HG02763 (cell line): ENCODE results near the gene SUMO3.

ENCODE experiments used
- ATAC-seq: cut with Tn5 transposase; IDR thresholded peaks from one replicate; pipeline ENCODE4 v1.9.1; 2021; ENCODE audit warnings: mild to moderate bottlenecking, moderate library complexity; ENCODE audit not compliant: unreplicated experiment

The SUMO3 gene

DNA sequence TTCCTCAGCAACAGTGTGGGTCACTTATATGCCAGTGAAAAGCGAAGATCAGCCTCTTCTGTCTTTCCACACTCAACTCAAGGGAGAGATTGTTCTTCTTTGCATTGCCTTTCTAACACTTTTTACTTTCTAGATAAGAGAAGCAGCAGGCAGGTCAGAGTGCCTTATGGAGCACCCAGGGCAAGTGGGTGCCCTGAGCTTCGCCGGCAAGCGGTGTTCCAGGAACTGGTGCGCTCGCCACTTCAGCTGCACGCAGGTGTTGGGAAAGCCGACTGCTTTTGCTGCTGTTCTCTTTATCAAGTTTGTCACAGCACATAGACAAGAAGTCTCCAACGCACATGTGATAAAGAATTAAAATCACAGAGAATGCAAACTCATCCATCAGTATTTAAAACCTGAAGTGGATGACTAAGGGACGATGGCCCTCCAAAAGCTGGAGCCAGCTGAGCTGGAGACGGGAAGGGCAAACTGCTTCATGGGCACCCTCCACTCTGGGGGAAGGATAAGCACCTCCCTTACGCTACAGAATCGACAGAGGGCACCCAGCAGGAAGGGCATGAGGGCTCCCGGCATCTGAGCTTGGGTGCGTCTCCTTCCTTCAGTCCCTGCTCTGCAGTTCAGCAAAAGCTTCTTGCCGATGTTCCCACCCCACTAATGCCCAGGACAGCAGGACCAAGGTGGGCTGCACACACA is 36.9 kb downstream of the SUMO3 start:
- ATAC-seq = no peak

- ATAC-seq = no peak
Measured at GRCh38 chr21:44780137-44780502, 37.7 kb downstream of the SUMO3 start.

DNA sequence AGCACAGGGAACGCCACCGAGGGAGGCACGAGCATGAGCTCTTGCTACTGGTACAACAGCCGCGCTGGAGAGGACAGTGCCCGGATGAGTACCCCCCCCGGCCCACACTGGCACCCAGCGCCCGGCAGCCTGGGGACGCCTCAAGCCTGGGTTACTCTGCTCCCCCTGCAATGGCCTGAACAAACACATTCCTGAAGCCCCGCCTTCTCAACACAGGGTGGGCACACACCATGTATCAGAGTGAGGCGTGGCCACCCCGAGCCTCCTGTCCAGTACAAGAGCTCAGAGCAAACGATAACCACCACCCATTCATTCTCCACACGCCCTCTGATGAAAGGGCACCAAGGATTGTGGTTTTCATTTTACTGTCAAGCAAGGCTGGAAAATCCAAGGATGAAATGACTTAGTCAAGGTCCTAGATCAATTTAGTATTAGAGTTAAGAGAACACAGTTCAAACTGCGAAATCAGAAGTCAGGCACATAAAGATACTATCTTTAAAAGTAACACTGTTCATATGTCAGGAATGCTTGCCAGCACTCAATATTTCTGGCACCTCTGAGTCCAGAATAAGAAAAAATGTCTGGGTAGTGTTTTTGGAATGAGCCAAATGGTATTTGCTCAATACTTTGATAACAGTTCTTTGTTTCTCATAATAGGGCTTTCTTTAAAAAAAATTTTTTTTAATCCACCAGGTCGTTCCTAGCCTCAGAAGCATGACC is 38.3 kb downstream of the SUMO3 start:
- no peak for ATAC-seq

DNA sequence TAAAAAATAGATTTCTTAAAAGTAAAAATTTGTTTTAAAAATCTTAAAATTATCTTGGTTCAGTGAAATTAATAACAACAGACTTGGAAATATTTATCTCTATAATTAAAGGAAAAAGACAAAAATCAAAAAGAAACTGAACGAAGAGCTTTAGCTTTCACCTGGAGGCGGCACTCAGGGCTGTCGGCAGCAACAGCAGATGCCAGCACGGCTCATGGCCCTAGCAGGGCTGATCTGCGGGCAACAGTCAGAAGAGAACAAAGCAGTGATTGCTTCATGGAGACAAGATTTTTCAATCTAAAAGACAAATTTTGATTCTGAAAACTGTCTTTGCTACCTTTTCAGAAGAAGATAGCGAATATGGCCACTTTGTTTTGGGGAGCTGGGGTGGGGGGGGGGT is 38.9 kb downstream of the SUMO3 start:
- ATAC-seq = no peak

DNA sequence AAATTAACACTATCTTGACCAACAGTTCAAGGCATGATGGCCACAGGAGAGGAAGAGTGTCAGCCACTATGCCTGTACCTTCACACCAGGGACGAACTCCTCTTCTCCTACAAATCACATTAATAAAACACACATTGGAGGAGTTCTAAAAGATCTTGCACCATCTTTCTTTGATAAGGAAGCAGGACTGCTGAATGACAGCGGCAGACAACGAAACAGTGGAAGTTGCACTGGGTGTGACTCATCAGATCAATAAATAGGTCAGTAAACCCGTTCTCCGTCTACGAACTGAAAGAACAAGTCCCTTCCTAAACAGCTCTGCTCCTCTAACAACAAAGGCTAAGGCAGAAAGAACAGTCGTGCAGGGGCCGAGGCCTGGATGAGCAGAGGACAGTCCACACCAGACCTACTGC is 39.4 kb downstream of the SUMO3 start:
- ATAC-seq = no peak

DNA sequence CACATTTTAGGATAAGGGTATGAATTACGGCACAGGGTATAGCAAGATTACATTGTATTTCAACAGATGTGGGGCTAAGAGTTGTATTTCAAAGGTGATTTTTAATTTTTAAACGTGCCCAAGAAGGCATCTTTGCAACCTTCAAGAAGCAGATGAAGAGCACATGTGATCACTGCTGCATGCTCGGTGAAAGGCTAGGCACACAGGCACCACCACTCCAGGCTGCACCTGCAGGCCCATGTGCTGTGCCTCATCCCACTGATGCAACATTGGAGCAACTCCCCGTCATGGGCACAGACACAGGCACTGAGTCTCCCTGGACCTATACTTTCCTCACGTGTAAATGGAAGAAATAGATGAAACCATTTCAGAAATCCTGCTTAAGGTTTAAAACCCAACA is 39.8 kb downstream of the SUMO3 start:
- ATAC-seq = no peak

DNA sequence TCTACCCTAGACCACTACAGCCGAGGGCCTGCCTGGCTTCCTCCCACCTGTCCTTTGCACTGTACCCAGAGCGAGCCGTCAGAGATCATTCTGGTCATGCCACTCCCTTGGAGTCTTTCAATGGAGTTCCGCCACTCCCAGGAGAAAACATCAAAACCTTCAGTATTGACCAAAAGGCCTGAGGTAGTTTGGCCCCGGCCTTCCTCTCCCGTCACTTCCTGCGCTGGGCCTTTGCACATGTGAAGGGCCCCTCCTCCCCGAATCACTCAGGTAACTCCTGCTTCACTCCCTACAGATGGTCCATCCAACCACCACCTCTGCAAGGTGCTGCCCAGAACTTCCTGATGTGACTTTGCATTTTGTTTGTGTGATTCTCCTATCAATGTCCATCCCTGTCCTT is 42.9 kb downstream of the SUMO3 start:
- ATAC-seq = no peak

- ATAC-seq = no peak
Measured at GRCh38 chr21:44773291-44773932, 44.5 kb downstream of the SUMO3 start.

DNA sequence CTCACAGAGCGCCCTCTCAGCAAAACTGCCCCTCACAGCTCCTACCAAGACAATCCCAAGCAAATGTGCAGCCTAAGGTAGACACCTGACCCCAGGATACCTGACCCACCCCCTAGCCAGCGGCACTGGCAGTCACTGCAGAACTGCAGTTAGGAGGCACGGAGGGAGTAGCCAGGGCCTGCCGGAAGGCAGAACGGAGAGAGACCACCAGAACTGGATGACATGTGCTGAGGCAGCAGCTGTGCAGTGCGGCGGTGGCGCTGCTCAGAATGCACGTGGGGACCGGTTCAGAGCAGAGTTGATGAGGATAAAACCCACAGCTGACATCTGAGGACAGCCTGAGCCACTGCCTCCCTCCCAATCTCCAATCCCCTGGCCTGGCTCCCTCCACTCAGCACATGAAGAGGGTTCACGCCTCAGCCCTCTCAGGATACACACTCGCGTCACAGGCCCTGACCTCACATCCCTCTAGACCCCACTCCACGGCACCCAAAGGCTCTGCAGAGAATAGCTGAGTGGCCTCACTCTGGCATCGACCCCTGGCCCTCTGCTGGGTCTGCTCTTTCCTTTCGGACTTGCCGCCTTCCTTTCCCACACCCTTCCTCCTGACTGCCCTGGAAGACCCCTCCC is 45.9 kb downstream of the SUMO3 start:
- ATAC-seq = no peak

GRCh38 chr21:44767834-44768831 is 49.7 kb downstream of the SUMO3 start:
- ATAC-seq = no peak

GRCh38 chr21:44766818-44767354 is 51.0 kb downstream of the SUMO3 start:
- ATAC-seq = no peak

- ATAC-seq = no peak
Measured at GRCh38 chr21:44766014-44766817, 51.6 kb downstream of the SUMO3 start.

GRCh38 chr21:44765231-44766013 is 52.4 kb downstream of the SUMO3 start:
- no peak for ATAC-seq

DNA sequence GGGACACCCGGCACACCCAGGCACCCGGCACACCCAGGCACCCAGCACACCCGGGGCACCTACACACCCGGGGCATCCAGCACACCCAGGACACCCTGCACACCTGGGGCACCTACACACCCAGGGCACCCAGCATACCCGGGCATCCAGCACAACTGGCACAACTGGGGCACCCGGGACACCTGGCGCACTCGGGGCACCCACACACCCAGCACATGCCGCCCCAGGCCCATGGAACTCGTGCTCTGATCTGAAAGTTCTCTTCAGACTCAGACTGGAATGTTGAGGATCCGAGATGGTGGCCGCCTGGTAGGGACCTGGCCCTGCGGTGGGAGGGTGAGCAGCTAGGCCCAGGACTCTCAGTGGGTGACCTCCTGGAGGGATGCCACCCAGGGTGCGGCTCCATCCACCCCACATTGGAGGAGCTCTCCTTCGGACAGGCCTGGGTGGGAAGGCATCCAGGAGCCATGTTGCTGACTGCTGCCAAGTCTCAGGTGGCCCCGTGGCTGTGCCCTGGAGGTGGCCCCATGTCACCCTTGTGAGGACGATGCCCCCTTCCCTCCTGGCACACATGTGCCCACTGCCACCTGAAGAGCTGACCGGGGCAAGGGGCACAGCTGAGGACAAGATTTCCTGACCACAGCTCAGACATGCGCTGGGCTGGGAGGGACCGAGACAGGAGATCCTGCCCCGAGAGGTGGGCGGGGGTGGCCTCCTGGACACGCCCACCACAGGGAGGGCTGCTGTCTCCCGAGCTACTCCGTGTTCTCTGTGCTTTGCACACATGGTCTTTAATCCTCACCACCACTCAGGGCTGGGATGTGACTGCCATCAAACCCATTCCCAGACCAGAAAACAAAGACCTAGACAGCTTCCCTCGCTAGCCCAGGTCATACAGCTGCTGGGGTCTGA is 53.3 kb downstream of the SUMO3 start:
- no peak for ATAC-seq

DNA sequence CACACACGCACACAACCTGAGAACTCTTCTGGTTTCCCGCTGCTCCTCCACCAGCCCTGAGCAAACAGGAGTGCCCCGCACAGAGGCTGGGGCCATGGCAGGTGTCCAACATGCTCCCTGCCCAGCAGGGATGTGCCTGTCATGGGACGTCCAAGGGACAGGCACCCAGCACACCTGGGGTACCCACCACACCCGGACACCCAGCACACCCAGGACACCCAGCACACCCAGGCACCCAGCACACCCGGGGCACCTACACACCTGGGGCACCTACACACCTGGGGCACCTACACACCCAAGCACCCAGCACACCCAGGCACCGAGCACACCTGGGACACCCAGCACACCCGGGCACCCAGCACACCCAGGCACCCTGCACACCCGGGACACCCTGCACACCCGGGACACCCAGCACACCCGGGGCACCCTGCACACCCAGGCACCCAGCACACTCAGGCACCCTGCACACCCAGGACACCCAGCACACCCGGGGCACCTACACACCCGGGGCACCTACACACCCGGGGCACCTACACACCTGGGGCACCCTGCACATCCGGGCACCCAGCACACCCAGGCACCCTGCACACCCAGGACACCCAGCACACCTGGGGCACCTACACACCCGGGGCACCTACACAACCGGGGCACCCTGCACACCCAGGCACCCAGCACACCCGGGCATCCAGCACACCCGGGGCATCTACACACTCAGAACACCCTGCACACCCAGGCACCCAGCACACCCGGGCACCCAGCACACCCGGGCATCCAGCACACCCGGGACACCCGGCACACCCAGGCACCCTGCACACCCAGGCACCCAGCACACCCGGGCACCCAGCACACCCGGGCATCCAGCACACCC is 54.2 kb downstream of the SUMO3 start:
- no peak for ATAC-seq

DNA sequence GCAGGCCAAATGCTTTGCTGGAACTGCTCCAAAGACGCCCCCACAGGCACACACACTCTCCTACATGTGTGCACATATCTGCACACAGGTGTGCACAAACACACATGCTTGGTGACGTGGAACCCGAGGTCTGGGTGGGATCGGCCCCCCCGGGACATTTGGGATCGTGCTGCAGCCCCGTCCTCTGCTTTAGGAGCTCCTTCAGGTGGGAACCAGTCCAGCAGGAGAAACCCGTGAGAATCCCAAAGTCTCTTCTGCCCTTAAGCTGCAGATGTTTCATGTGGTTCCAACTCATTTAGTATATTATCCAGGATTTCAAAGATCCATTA is 54.8 kb downstream of the SUMO3 start:
- no peak for ATAC-seq
